DOHH2 (cell line): ENCODE data around the gene PHF21B.

Experiments
- H3F3A ChIP-seq: fragments of 200-600 bp; sonication (generic), shearing (Covaris generic); 2 replicates; pipeline ENCODE4 v1.6.0; 2016; ENCODE audit warnings: antibody characterized with exemption, mild to moderate bottlenecking; ENCODE audit not compliant: control insufficient read depth, insufficient read depth
- H3K27ac ChIP-seq: fragments of 200-600 bp; sonication (generic); 2 replicates; pipeline ENCODE4 v1.5.1; 2014; ENCODE audit warnings: low read depth, mild to moderate bottlenecking, low read length, moderate library complexity
- H3K27me3 ChIP-seq: fragments of 200-600 bp; sonication (generic); 2 replicates; pipeline ENCODE4 v1.6.1; 2014; ENCODE audit warnings: mild to moderate bottlenecking, low read length, mixed read lengths; ENCODE audit not compliant: control insufficient read depth
- H3K36me3 ChIP-seq: fragments of 200-600 bp; sonication (generic); 2 replicates; pipeline ENCODE4 v1.6.1; 2014; ENCODE audit warnings: mild to moderate bottlenecking, low read length, moderate library complexity, mixed read lengths; ENCODE audit not compliant: control insufficient read depth
- H3K4me1 ChIP-seq: fragments of 200-600 bp; sonication (generic); 2 replicates; pipeline ENCODE4 v1.6.1; 2014; ENCODE audit warnings: mild to moderate bottlenecking, low read length, mixed read lengths; ENCODE audit not compliant: control insufficient read depth
- H3K4me2 ChIP-seq: fragments of 200-600 bp; sonication (generic); 2 replicates; pipeline ENCODE4 v1.6.0; 2014; ENCODE audit warnings: mild to moderate bottlenecking, low read length, moderate library complexity
- H3K4me3 ChIP-seq: fragments of 200-600 bp; sonication (generic); 2 replicates; pipeline ENCODE4 v1.5.1; 2014; ENCODE audit warnings: mild to moderate bottlenecking, low read length, mixed read lengths
- H3K79me2 ChIP-seq: fragments of 200-600 bp; sonication (generic); 2 replicates; pipeline ENCODE4 v1.6.1; 2014; ENCODE audit warnings: mild to moderate bottlenecking, low read length, mixed read lengths; ENCODE audit not compliant: control insufficient read depth
- H3K9me2 ChIP-seq: fragments of 200-600 bp; sonication (generic); replicated peaks from 2 replicates; pipeline ENCODE4 v1.6.1; 2014; ENCODE audit warnings: mild to moderate bottlenecking, low read length, mixed read lengths; ENCODE audit not compliant: control insufficient read depth
- H3K9me3 ChIP-seq: fragments of 200-600 bp; sonication (generic); 2 replicates; pipeline ENCODE4 v1.6.1; 2014; ENCODE audit warnings: antibody characterized with exemption, low read length, mixed read lengths; ENCODE audit not compliant: control insufficient read depth, insufficient read depth
- H4K20me1 ChIP-seq: fragments of 200-600 bp; sonication (generic); 2 replicates; pipeline ENCODE4 v1.6.0; 2014; ENCODE audit warnings: low read depth, mild to moderate bottlenecking, antibody characterized with exemption, low read length, moderate library complexity; ENCODE audit not compliant: control insufficient read depth, insufficient read depth
- EZH2phosphoT487 ChIP-seq: fragments of 200-600 bp; sonication (generic); IDR thresholded peaks from 2 replicates; pipeline ENCODE4 v1.6.1; 2017; ENCODE audit warnings: borderline replicate concordance, mild to moderate bottlenecking, antibody characterized with exemption, low read length, moderate library complexity, mixed read lengths
- TF ChIP-seq, protein P1 (sequence below): fragments of 200-600 bp; sonication (generic); IDR thresholded peaks from one replicate; pipeline ENCODE4 v1.5.1; 2014; ENCODE audit warnings: antibody characterized with exemption, mild to moderate bottlenecking, low read depth, low read length; ENCODE audit not compliant: poor library complexity, severe bottlenecking

The PHF21B gene

DNA sequence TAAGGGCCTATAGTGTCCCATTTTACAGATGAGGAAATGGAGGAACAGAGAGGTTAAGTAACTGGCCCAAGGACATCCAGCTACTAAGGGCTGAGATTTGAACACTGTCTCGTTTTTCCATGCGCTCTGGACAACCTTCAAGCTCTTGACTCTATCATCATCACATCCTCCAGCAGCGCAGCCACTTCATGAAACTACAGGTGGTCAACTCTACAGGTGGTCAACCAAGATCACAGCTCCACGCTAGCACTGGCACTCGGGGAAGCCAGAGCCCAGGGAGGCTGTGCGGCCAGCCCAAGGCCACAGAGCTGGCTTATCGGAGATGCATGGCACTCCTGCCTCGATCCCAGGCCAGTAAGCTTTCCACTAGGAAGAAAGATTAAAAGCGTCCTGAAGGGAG, 40.0 kb downstream of the PHF21B start:
- no peak overlapping the region for H3K4me3 ChIP-seq
- H3K9me3 ChIP-seq, result no peaks in the 10 kb centered on the region
- no peak overlapping the region for H3K4me2 ChIP-seq
- peaks cover 5% of the 10 kb centered on the region; the same call in 1 of the 2 replicates for H4K20me1 ChIP-seq
- H3K27me3 ChIP-seq, result no peaks in the 10 kb centered on the region
- no peaks in the 10 kb centered on the region for H3K79me2 ChIP-seq
- no peaks in the 10 kb centered on the region for H3K4me1 ChIP-seq
- H3K27ac ChIP-seq, result no peak overlapping the region
- no peaks in the 10 kb centered on the region for H3K9me2 ChIP-seq
- H3F3A ChIP-seq, result no peaks in the 10 kb centered on the region
- no peaks in the 10 kb centered on the region for H3K36me3 ChIP-seq
- TF ChIP-seq, protein P1, sequence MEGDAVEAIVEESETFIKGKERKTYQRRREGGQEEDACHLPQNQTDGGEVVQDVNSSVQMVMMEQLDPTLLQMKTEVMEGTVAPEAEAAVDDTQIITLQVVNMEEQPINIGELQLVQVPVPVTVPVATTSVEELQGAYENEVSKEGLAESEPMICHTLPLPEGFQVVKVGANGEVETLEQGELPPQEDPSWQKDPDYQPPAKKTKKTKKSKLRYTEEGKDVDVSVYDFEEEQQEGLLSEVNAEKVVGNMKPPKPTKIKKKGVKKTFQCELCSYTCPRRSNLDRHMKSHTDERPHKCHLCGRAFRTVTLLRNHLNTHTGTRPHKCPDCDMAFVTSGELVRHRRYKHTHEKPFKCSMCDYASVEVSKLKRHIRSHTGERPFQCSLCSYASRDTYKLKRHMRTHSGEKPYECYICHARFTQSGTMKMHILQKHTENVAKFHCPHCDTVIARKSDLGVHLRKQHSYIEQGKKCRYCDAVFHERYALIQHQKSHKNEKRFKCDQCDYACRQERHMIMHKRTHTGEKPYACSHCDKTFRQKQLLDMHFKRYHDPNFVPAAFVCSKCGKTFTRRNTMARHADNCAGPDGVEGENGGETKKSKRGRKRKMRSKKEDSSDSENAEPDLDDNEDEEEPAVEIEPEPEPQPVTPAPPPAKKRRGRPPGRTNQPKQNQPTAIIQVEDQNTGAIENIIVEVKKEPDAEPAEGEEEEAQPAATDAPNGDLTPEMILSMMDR, result no peak
- TF ChIP-seq EZH2phosphoT487, result no peak

DNA sequence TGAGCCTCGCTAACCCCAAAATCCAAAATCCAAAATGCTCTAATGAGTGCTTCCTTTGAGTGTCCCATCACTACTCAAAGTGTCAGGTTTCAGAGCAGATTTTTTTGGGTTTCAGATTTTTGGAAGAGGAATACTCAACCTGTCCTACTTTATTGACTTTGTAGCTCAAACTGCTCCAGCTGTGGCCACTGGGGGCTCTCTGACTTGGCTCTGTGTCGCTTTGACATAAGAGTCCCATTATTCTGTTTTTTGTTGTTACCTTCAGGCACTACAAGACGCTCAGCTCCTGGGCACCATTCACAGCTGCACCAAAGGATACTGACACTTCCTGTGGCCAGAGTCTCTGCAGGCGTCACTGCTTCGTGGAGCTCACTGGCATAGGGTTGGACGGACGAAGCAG, 41.1 kb downstream of the PHF21B start:
- H3F3A ChIP-seq, result no peaks in the 10 kb centered on the region
- H3K4me1 ChIP-seq, result no peaks in the 10 kb centered on the region
- H3K27ac ChIP-seq, result no peak overlapping the region
- no peaks in the 10 kb centered on the region for H3K9me3 ChIP-seq
- no peaks in the 10 kb centered on the region for H4K20me1 ChIP-seq
- no peaks in the 10 kb centered on the region for H3K36me3 ChIP-seq
- no peak overlapping the region for H3K4me3 ChIP-seq
- no peaks in the 10 kb centered on the region for H3K79me2 ChIP-seq
- H3K4me2 ChIP-seq, result no peak overlapping the region
- TF ChIP-seq EZH2phosphoT487, result no peak
- TF ChIP-seq, protein P1, result peak; percentile 35
- H3K27me3 ChIP-seq, result no peaks in the 10 kb centered on the region
- no peaks in the 10 kb centered on the region for H3K9me2 ChIP-seq

DNA sequence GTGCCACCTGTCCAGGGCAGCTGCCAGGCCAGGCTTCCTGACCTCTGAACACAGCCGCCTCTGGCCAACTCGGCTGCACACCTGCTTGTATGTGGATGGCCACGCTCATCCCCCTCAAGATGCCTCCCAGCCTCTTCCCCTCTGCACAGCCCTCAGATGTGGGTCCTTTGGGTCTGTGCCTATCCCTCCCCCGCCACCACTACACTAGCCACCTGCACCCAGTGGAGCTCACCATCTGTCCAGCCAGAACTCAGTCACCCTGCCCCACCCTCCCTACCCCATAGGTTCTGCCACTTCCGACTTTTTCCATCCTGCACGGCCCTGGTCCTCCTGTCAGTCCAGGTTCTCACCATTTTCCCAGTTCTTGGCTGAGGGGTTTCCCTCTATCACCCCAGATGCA, 44.6 kb downstream of the PHF21B start:
- Histone ChIP-seq H3K4me1 (no peaks in the 10 kb centered on the region), H3K79me2 (no peaks in the 10 kb centered on the region), H3K9me2 (no peaks in the 10 kb centered on the region), H3K4me3 (no peak overlapping the region), H3K27ac (no peak overlapping the region), H3K9me3 (no peaks in the 10 kb centered on the region), H3K27me3 (no peaks in the 10 kb centered on the region), H4K20me1 (no peaks in the 10 kb centered on the region), H3F3A (no peaks in the 10 kb centered on the region), H3K36me3 (no peaks in the 10 kb centered on the region), H3K4me2 (no peak overlapping the region)
- TF ChIP-seq EZH2phosphoT487, result no peak
- TF ChIP-seq, protein P1, result no peak

DNA sequence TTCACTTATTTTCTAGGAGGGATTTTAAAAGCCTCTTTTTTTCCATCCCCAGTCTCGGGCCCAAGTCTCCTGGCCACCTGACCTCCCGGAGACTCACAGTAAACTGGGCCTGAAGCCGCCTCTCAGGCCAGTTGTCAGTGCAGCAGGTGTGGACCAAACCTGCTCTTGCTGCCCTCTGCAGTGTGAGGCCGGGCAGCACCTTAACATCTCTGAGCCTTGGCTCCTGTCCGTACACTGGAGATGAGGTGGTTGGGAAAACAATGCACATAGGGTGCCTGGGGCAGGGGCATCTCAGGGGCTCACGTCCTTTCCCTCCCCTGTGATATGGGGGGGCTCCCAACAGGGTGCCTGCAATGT, 45.1 kb downstream of the PHF21B start:
- no peaks in the 10 kb centered on the region for H4K20me1 ChIP-seq
- no peak overlapping the region for H3K27ac ChIP-seq
- H3F3A ChIP-seq, result no peaks in the 10 kb centered on the region
- no peaks in the 10 kb centered on the region for H3K27me3 ChIP-seq
- no peaks in the 10 kb centered on the region for H3K9me2 ChIP-seq
- H3K79me2 ChIP-seq, result no peaks in the 10 kb centered on the region
- H3K4me1 ChIP-seq, result no peaks in the 10 kb centered on the region
- TF ChIP-seq, protein P1, result no peak
- TF ChIP-seq EZH2phosphoT487, result no peak
- H3K36me3 ChIP-seq, result no peaks in the 10 kb centered on the region
- no peaks in the 10 kb centered on the region for H3K9me3 ChIP-seq
- H3K4me3 ChIP-seq, result no peak overlapping the region
- H3K4me2 ChIP-seq, result no peak overlapping the region
